ENCODE results near the gene MAPKAPK5. TPM values are rescaled to one million over a fixed set of nuclear protein-coding genes. Genes with fewer than 3 reads are reported as not detected.

Gene MAPKAPK5
- total and polyA plus RNA-seq, 9 of the 15 experiments (the other 6 are each of a cell fraction or from before 2014, with no cell fraction given) = 11.6 to 72.1 (median 60.4) TPM

- TF ChIP-seq TCF15 (CRISPR knock-in tag; IDR thresholded peaks at IDR 0.05) = no peak
- TF ChIP-seq RFX1 (IDR thresholded peaks at IDR 0.05) = no peak
- no peak for TF ChIP-seq SPI1 (IDR thresholded peaks at IDR 0.05; ENCODE audit: borderline replicate concordance, low read depth, low read length)
- TF ChIP-seq ZNF197 (CRISPR knock-in tag; IDR thresholded peaks at IDR 0.05; ENCODE audit: low read depth) = no peak
- TF ChIP-seq NFYB (IDR thresholded peaks at IDR 0.05; ENCODE audit: extremely low read depth, insufficient read length) = no peak
- no peak for TF ChIP-seq ZNF124 (CRISPR knock-in tag; IDR thresholded peaks at IDR 0.05)
- no peak for TF ChIP-seq NUFIP1 (IDR thresholded peaks at IDR 0.05; ENCODE audit: partially characterized antibody)
- TF ChIP-seq ZKSCAN3 (CRISPR knock-in tag; IDR thresholded peaks at IDR 0.05) = no peak
- 0 out of 2 replicates have a peak, but pooled peaks have one; percentile 21 for TF ChIP-seq ZBED1 (IDR thresholded peaks at IDR 0.05)
- no peak for TF ChIP-seq ZNF347 (CRISPR knock-in tag; IDR thresholded peaks at IDR 0.05; ENCODE audit: low read depth)
- no peak for TF ChIP-seq XRCC4 (IDR thresholded peaks at IDR 0.05; ENCODE audit: extremely low read depth, insufficient read depth, insufficient read length)
- TF ChIP-seq, protein P1, sequence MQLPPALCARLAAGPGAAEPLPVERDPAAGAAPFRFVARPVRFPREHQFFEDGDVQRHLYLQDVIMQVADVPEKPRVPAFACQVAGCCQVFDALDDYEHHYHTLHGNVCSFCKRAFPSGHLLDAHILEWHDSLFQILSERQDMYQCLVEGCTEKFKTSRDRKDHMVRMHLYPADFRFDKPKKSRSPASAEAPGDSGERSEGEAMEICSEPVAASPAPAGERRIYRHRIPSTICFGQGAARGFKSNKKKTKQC (CRISPR knock-in tag; IDR thresholded peaks at IDR 0.05) = peak; percentile 73; the same call in 1 of the 2 replicates
- TF ChIP-seq KHSRP (IDR thresholded peaks at IDR 0.05) = peak; percentile 92
- TF ChIP-seq PTRF (tag; IDR thresholded peaks at IDR 0.05) = no peak
- no peak for TF ChIP-seq ZC3H4 (CRISPR knock-in tag; IDR thresholded peaks at IDR 0.05; ENCODE audit: borderline replicate concordance)
- no peak for TF ChIP-seq HMG20A (CRISPR knock-in tag; conservative IDR thresholded peaks at IDR 0.05)
- no peak for TF ChIP-seq NR3C1 (CRISPR knock-in tag; IDR thresholded peaks at IDR 0.05)
- TF ChIP-seq HMGN3 (IDR thresholded peaks at IDR 0.05; ENCODE audit: borderline replicate concordance, extremely low read depth, insufficient read length, low read depth, low read length) = peak; percentile 74
- TF ChIP-seq, protein P2, sequence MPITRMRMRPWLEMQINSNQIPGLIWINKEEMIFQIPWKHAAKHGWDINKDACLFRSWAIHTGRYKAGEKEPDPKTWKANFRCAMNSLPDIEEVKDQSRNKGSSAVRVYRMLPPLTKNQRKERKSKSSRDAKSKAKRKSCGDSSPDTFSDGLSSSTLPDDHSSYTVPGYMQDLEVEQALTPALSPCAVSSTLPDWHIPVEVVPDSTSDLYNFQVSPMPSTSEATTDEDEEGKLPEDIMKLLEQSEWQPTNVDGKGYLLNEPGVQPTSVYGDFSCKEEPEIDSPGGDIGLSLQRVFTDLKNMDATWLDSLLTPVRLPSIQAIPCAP (CRISPR knock-in tag; IDR thresholded peaks at IDR 0.05; ENCODE audit: borderline replicate concordance) = no peak
- TF ChIP-seq NFXL1 (CRISPR knock-in tag; IDR thresholded peaks at IDR 0.05) = no peak
Observed at GRCh38 chr12:111841750-111842555, at the start of gene MAPKAPK5 (continued).
